ENCODE measurements around the gene GPRIN2. TPM values are rescaled to one million over a fixed set of nuclear protein-coding genes. Genes with fewer than 3 reads are reported as not detected.
A peak's percentile ranks its signal among the peaks of the same experiment; 100 is the strongest.

The GPRIN2 gene
- total RNA-seq, 2 experiments from 2014 or later: not detected

GRCh38 chr10:46560381-46560780, 3.9 kb upstream of the GPRIN2 start:
- Histone ChIP-seq H3K9me3 (ENCODE audit: control insufficient read depth in 1 of 2, insufficient read depth in 1 of 2, low read length in 2 of 2) (peaks cover 0 to 16% of the 10 kb centered on the region in 2 experiments), H3K36me3 (ENCODE audit: insufficient read depth, low read length) (no peaks in the 10 kb centered on the region), H3K27ac (ENCODE audit: low read depth in 1 of 2, low read length in 2 of 2) (no peak overlapping the region), H3K4me3 (ENCODE audit: low read length) (no peak overlapping the region), H3K4me1 (ENCODE audit: insufficient read depth, low read length) (peaks cover 6% of the 10 kb centered on the region), H3K27me3 (ENCODE audit: control insufficient read depth in 1 of 2, insufficient read depth in 2 of 2, low read length in 2 of 2) (peaks cover 36 to 52% of the 10 kb centered on the region in 2 experiments)
- POLR2A ChIA-PET: no interaction called here
- no peaks in the 10 kb centered on the region for H3K9me3 Mint-ChIP-seq
- no peak for TF ChIP-seq CTCF (IDR thresholded peaks at IDR 0.05)
- H3K27ac Mint-ChIP-seq: no peak overlapping the region
- peaks cover 11% of the 10 kb centered on the region for H3K4me1 Mint-ChIP-seq (ENCODE audit: low read depth)
- peak in 2 of 14 experiments; percentile 1 to 3 for DNase-seq
- no peaks in the 10 kb centered on the region for H3K36me3 Mint-ChIP-seq (ENCODE audit: low read depth)
- ATAC-seq (ENCODE audit: poor library complexity): no peak
- CTCF ChIA-PET: no interaction called here
- no peak overlapping the region for H3K4me3 Mint-ChIP-seq
- intact Hi-C loops (cut with DNase I, micrococcal nuclease): no loop called here
- no peaks in the 10 kb centered on the region for H3K27me3 Mint-ChIP-seq

GRCh38 chr10:46559231-46559671, 2.8 kb upstream of the GPRIN2 start:
- H3K4me1 ChIP-seq (ENCODE audit: insufficient read depth, low read length): peaks cover 6% of the 10 kb centered on the region
- H3K4me3 Mint-ChIP-seq: no peak overlapping the region
- H3K27ac Mint-ChIP-seq: no peak overlapping the region
- H3K9me3 ChIP-seq (ENCODE audit: control insufficient read depth in 1 of 2, insufficient read depth in 1 of 2, low read length in 2 of 2): peaks cover 0 to 16% of the 10 kb centered on the region in 2 experiments
- H3K36me3 ChIP-seq (ENCODE audit: insufficient read depth, low read length): no peaks in the 10 kb centered on the region
- H3K36me3 Mint-ChIP-seq (ENCODE audit: low read depth): no peaks in the 10 kb centered on the region
- ChIA-PET CTCF (no interaction called here), POLR2A (no interaction called here)
- no peak overlapping the region for H3K4me3 ChIP-seq (ENCODE audit: low read length)
- H3K4me1 Mint-ChIP-seq (ENCODE audit: low read depth): peaks cover 11% of the 10 kb centered on the region
- ATAC-seq (ENCODE audit: poor library complexity): no peak
- H3K27me3 Mint-ChIP-seq: no peaks in the 10 kb centered on the region
- no peak overlapping the region for H3K27ac ChIP-seq (ENCODE audit: low read depth in 1 of 2, low read length in 2 of 2)
- intact Hi-C loops (cut with DNase I, micrococcal nuclease): loop anchor here in 1 of 2 experiments (10.0 kb wide), 1 partner anchor 1676 kb away; no protein-coding TSS in a partner anchor
- no peaks in the 10 kb centered on the region for H3K9me3 Mint-ChIP-seq
- peak in 1 of 14 experiments; percentile 1 for DNase-seq
- no peak for TF ChIP-seq CTCF (IDR thresholded peaks at IDR 0.05)
- peaks cover 46 to 64% of the 10 kb centered on the region in 2 experiments for H3K27me3 ChIP-seq (ENCODE audit: control insufficient read depth in 1 of 2, insufficient read depth in 2 of 2, low read length in 2 of 2)

GRCh38 chr10:46558392-46559185, 2.1 kb upstream of the GPRIN2 start:
- H3K27me3 Mint-ChIP-seq: no peaks in the 10 kb centered on the region
- intact Hi-C loops (cut with DNase I, micrococcal nuclease): loop anchor here in 1 of 2 experiments (10.0 kb wide), 1 partner anchor 1676 kb away; no protein-coding TSS in a partner anchor
- H3K36me3 Mint-ChIP-seq (ENCODE audit: low read depth): no peaks in the 10 kb centered on the region
- ChIA-PET CTCF (no interaction called here), POLR2A (no interaction called here)
- peaks cover 0 to 16% of the 10 kb centered on the region in 2 experiments for H3K9me3 ChIP-seq (ENCODE audit: control insufficient read depth in 1 of 2, insufficient read depth in 1 of 2, low read length in 2 of 2)
- no peak for TF ChIP-seq CTCF (IDR thresholded peaks at IDR 0.05)
- H3K9me3 Mint-ChIP-seq: no peaks in the 10 kb centered on the region
- no peak overlapping the region for H3K4me3 ChIP-seq (ENCODE audit: low read length)
- peak overlapping the region; percentile 26 for H3K4me3 Mint-ChIP-seq
- no peak overlapping the region for H3K27ac Mint-ChIP-seq
- H3K27ac ChIP-seq (ENCODE audit: low read depth in 1 of 2, low read length in 2 of 2): no peak overlapping the region
- peaks cover 11% of the 10 kb centered on the region for H3K4me1 Mint-ChIP-seq (ENCODE audit: low read depth)
- no peaks in the 10 kb centered on the region for H3K36me3 ChIP-seq (ENCODE audit: insufficient read depth, low read length)
- ATAC-seq (ENCODE audit: poor library complexity) (no peak), DNase-seq (peak in 1 of 14 experiments; percentile 1)
- H3K27me3 ChIP-seq (ENCODE audit: control insufficient read depth in 1 of 2, insufficient read depth in 2 of 2, low read length in 2 of 2): peaks cover 48 to 67% of the 10 kb centered on the region in 2 experiments
- peaks cover 6% of the 10 kb centered on the region for H3K4me1 ChIP-seq (ENCODE audit: insufficient read depth, low read length)
